Neural cell (in vitro differentiated cells): Measurements from ENCODE around the gene TEX2. TPM values are rescaled to one million over a fixed set of nuclear protein-coding genes. Genes with fewer than 3 reads are reported as not detected.

Experiments
- H2AFZ ChIP-seq: fragments of 200-600, 300-800 bp; sonication (generic), shearing (Covaris generic); 2 replicates; pipeline ENCODE4 v1.6.0; 2014; ENCODE audit warnings: low read depth, mild to moderate bottlenecking, antibody characterized with exemption, low read length, moderate library complexity
- H3F3A ChIP-seq: fragments of 200-600 bp; shearing (Covaris generic); 2 replicates; pipeline ENCODE4 v1.6.1; 2016; ENCODE audit warnings: mild to moderate bottlenecking, moderate library complexity, mixed read lengths, antibody characterized with exemption, low read length; ENCODE audit not compliant: insufficient read depth, poor library complexity, severe bottlenecking
- H3K27ac ChIP-seq: fragments of 200-600, 300-800 bp; sonication (generic), shearing (Covaris generic); 2 replicates; pipeline ENCODE4 v1.5.1; 2014; ENCODE audit warnings: mild to moderate bottlenecking, low read length, moderate library complexity
- H3K27me3 ChIP-seq: fragments of 300-800, 200-600 bp; sonication (generic), shearing (Covaris generic); 2 replicates; pipeline ENCODE4 v1.6.0; 2014; ENCODE audit warnings: mild to moderate bottlenecking, low read depth, low read length, moderate library complexity; ENCODE audit not compliant: insufficient read depth
- H3K36me3 ChIP-seq: fragments of 300-800, 200-600 bp; sonication (generic), shearing (Covaris generic); 2 replicates; pipeline ENCODE4 v1.5.1; 2014; ENCODE audit warnings: mild to moderate bottlenecking, antibody characterized with exemption, low read length, moderate library complexity; ENCODE audit not compliant: insufficient read depth
- H3K4me2 ChIP-seq: fragments of 300-800, 200-600 bp; sonication (generic), shearing (Covaris generic); 2 replicates; pipeline ENCODE4 v1.6.0; 2014; ENCODE audit warnings: mild to moderate bottlenecking, low read length
- H3K4me3 ChIP-seq: fragments of 300-800, 200-600 bp; sonication (generic), shearing (Covaris generic); 2 replicates; pipeline ENCODE4 v1.5.1; 2014; ENCODE audit warnings: mild to moderate bottlenecking, low read length, moderate library complexity
- H3K79me2 ChIP-seq: fragments of 200-600 bp; shearing (Covaris generic); replicated peaks from 2 replicates; pipeline ENCODE4 v1.6.0; 2014; ENCODE audit warnings: mild to moderate bottlenecking, low read length, moderate library complexity; ENCODE audit not compliant: insufficient read depth
- H3K9ac ChIP-seq: fragments of 300-800, 200-600 bp; sonication (generic), shearing (Covaris generic); 2 replicates; pipeline ENCODE4 v1.6.1; 2016; ENCODE audit warnings: mild to moderate bottlenecking, low read length, mixed read lengths
- H3K9me2 ChIP-seq: fragments of 200-600 bp; shearing (Covaris generic); 2 replicates; pipeline ENCODE4 v1.6.1; 2016; ENCODE audit warnings: mild to moderate bottlenecking, low read length, mixed read lengths; ENCODE audit not compliant: insufficient read depth
- H3K9me3 ChIP-seq: fragments of 200-600, 300-800 bp; sonication (generic), shearing (Covaris generic); 2 replicates; pipeline ENCODE4 v1.6.1; 2016; ENCODE audit warnings: mild to moderate bottlenecking, mixed run types, low read length, moderate library complexity, mixed read lengths
- H4K20me1 ChIP-seq: fragments of 200-600 bp; shearing (Covaris generic); 2 replicates; pipeline ENCODE4 v1.6.1; 2016; ENCODE audit warnings: mild to moderate bottlenecking, mixed run types; ENCODE audit not compliant: insufficient read depth
- CTCF ChIP-seq: fragments of 450-650 bp; IDR thresholded peaks from 2 replicates; pipeline ENCODE4 v1.5.1; 2014; ENCODE audit warnings: antibody characterized with exemption, mild to moderate bottlenecking, moderate library complexity; ENCODE audit not compliant: poor library complexity, severe bottlenecking
- EP300 ChIP-seq: fragments of 450-650 bp; conservative IDR thresholded peaks from 2 replicates; pipeline ENCODE4 v1.6.1; 2014; ENCODE audit warnings: antibody characterized with exemption, mild to moderate bottlenecking, moderate library complexity; ENCODE audit not compliant: poor library complexity, severe bottlenecking
- EZH2 ChIP-seq: fragments of 200-600, 300-800 bp; shearing (Covaris generic), sonication (generic); IDR thresholded peaks from 2 replicates; pipeline ENCODE4 v1.6.1; 2014; ENCODE audit warnings: antibody characterized with exemption, low read length, borderline replicate concordance, mild to moderate bottlenecking; ENCODE audit not compliant: insufficient read depth, poor library complexity, severe bottlenecking
- MXI1 ChIP-seq: fragments of 450-650 bp; conservative IDR thresholded peaks from 2 replicates; pipeline ENCODE4 v1.6.1; 2014; ENCODE audit warnings: antibody characterized with exemption, mild to moderate bottlenecking; ENCODE audit not compliant: poor library complexity, severe bottlenecking
- POLR2AphosphoS5 ChIP-seq: IDR thresholded peaks from 2 replicates; pipeline ENCODE4 v1.6.1; 2012
- RAD21 ChIP-seq: fragments of 450-650 bp; conservative IDR thresholded peaks from 2 replicates; pipeline ENCODE4 v1.6.1; 2014; ENCODE audit warnings: antibody characterized with exemption, mild to moderate bottlenecking, moderate library complexity
- REST ChIP-seq: IDR thresholded peaks from 2 replicates; pipeline ENCODE4 v1.6.1; 2012; ENCODE audit warnings: borderline replicate concordance
- SMC3 ChIP-seq: fragments of 450-650 bp; conservative IDR thresholded peaks from 2 replicates; pipeline ENCODE4 v1.6.1; 2014; ENCODE audit warnings: antibody characterized with exemption, mild to moderate bottlenecking, moderate library complexity; ENCODE audit not compliant: poor library complexity
- TAF1 ChIP-seq: IDR thresholded peaks from 2 replicates; pipeline ENCODE4 v1.6.1; 2012; ENCODE audit warnings: low read depth
- polyA plus RNA-seq: library from polyadenylated mRNA; depleted of rRNA; stranded (reverse); fragments of >200 nt; gene quantifications from 2 replicates; pipeline ENCODE4 v1.2.3, GENCODE V29; 2014

TEX2 gene
- polyA plus RNA-seq, 1 donor from 2014 or later: 19.7 TPM

GRCh38 chr17:64174686-64175456 is 88.2 kb downstream of the TEX2 start:
- H3K9ac ChIP-seq: no peak overlapping the region
- no peaks in the 10 kb centered on the region for H4K20me1 ChIP-seq
- H3K27me3 ChIP-seq: no peaks in the 10 kb centered on the region
- no peaks in the 10 kb centered on the region for H3F3A ChIP-seq
- H3K4me2 ChIP-seq: no peak overlapping the region
- no peak overlapping the region for H3K4me3 ChIP-seq
- no peaks in the 10 kb centered on the region for H3K36me3 ChIP-seq
- no peak for TF ChIP-seq MXI1
- no peak for TF ChIP-seq EZH2
- TF ChIP-seq EP300: no peak
- no peak for TF ChIP-seq RAD21
- TF ChIP-seq SMC3: no peak
- TF ChIP-seq TAF1: no peak
- no peak for TF ChIP-seq REST
- H3K9me2 ChIP-seq: no peaks in the 10 kb centered on the region
- no peaks in the 10 kb centered on the region for H3K79me2 ChIP-seq
- H2AFZ ChIP-seq: no peak overlapping the region
- no peaks in the 10 kb centered on the region for H3K9me3 ChIP-seq
- no peak overlapping the region for H3K27ac ChIP-seq

GRCh38 chr17:64173646-64174045 is 89.4 kb downstream of the TEX2 start:
- no peaks in the 10 kb centered on the region for H3K9me2 ChIP-seq

More at GRCh38 chr17:64173646-64174045, 89.4 kb downstream of the TEX2 start:
- H4K20me1 ChIP-seq: no peaks in the 10 kb centered on the region
- no peak overlapping the region for H3K27ac ChIP-seq
- no peak overlapping the region for H3K9ac ChIP-seq
- H3K4me2 ChIP-seq: no peak overlapping the region
- H3K4me3 ChIP-seq: no peak overlapping the region
- H3K79me2 ChIP-seq: no peaks in the 10 kb centered on the region
- no peaks in the 10 kb centered on the region for H3K27me3 ChIP-seq
- no peaks in the 10 kb centered on the region for H3K9me3 ChIP-seq
- no peaks in the 10 kb centered on the region for H3K36me3 ChIP-seq
- no peak overlapping the region for H2AFZ ChIP-seq
- no peak for TF ChIP-seq CTCF
- TF ChIP-seq EP300: no peak
- no peak for TF ChIP-seq TAF1
- TF ChIP-seq EZH2: no peak
- TF ChIP-seq REST: no peak
- TF ChIP-seq POLR2AphosphoS5: no peak
- no peak for TF ChIP-seq MXI1
- TF ChIP-seq RAD21: no peak
- no peak for TF ChIP-seq SMC3
- no peaks in the 10 kb centered on the region for H3F3A ChIP-seq
